NCI-H510A treated with DMSO at 0.1 percent for 48 hours (cell line): ENCODE results near the gene PTPRD.

Experiments
- DNase-seq: peaks from one replicate; lab custom pipeline; 2025; lab: John Stamatoyannopoulos, UW

The PTPRD gene

GRCh38 chr9:8903077-8903476, 1709.7 kb downstream of the PTPRD start:
- DNase-seq = no peak

GRCh38 chr9:8901146-8901545, 1711.7 kb downstream of the PTPRD start:
- no peak for DNase-seq

- no peak for DNase-seq
Measured at GRCh38 chr9:8899511-8899910, 1713.3 kb downstream of the PTPRD start.

- DNase-seq = peak; percentile 30
Measured at GRCh38 chr9:8895861-8896224, 1717.0 kb downstream of the PTPRD start.

- DNase-seq = no peak
Measured at GRCh38 chr9:8895106-8895860, 1717.5 kb downstream of the PTPRD start.

- DNase-seq = no peak
Measured at GRCh38 chr9:8890695-8891094, 1722.1 kb downstream of the PTPRD start.

- DNase-seq = no peak
Measured at GRCh38 chr9:8889100-8889499, 1723.7 kb downstream of the PTPRD start.

GRCh38 chr9:8888591-8888990, 1724.2 kb downstream of the PTPRD start:
- no peak for DNase-seq

- DNase-seq = peak; percentile 6
Measured at GRCh38 chr9:8887369-8887768, 1725.4 kb downstream of the PTPRD start.

GRCh38 chr9:8883321-8883720, 1729.5 kb downstream of the PTPRD start:
- no peak for DNase-seq

GRCh38 chr9:8880060-8880459, 1732.7 kb downstream of the PTPRD start:
- DNase-seq = peak; percentile 18

GRCh38 chr9:8879284-8879683, 1733.5 kb downstream of the PTPRD start:
- no peak for DNase-seq

GRCh38 chr9:8877753-8878494, 1734.9 kb downstream of the PTPRD start:
- DNase-seq = no peak

GRCh38 chr9:8876303-8876702, 1736.5 kb downstream of the PTPRD start:
- DNase-seq = no peak

GRCh38 chr9:8874482-8874881, 1738.3 kb downstream of the PTPRD start:
- DNase-seq = no peak

GRCh38 chr9:8872802-8873201, 1740.0 kb downstream of the PTPRD start:
- no peak for DNase-seq

- no peak for DNase-seq
Measured at GRCh38 chr9:8871796-8872445, 1740.9 kb downstream of the PTPRD start.

GRCh38 chr9:8871396-8871795, 1741.4 kb downstream of the PTPRD start:
- no peak for DNase-seq

GRCh38 chr9:8869812-8870211, 1743.0 kb downstream of the PTPRD start:
- DNase-seq = no peak

- no peak for DNase-seq
Measured at GRCh38 chr9:8868632-8869031, 1744.2 kb downstream of the PTPRD start.

GRCh38 chr9:8867148-8867547, 1745.7 kb downstream of the PTPRD start:
- no peak for DNase-seq

GRCh38 chr9:8864545-8864896, 1748.3 kb downstream of the PTPRD start:
- no peak for DNase-seq

GRCh38 chr9:8863886-8864544, 1748.8 kb downstream of the PTPRD start:
- DNase-seq = no peak
